ENCODE data around the gene COL8A1.

Gene COL8A1

GRCh38 chr3:99842826-99843589 is 204.6 kb downstream of the COL8A1 start:
- TF ChIP-seq, protein P1, sequence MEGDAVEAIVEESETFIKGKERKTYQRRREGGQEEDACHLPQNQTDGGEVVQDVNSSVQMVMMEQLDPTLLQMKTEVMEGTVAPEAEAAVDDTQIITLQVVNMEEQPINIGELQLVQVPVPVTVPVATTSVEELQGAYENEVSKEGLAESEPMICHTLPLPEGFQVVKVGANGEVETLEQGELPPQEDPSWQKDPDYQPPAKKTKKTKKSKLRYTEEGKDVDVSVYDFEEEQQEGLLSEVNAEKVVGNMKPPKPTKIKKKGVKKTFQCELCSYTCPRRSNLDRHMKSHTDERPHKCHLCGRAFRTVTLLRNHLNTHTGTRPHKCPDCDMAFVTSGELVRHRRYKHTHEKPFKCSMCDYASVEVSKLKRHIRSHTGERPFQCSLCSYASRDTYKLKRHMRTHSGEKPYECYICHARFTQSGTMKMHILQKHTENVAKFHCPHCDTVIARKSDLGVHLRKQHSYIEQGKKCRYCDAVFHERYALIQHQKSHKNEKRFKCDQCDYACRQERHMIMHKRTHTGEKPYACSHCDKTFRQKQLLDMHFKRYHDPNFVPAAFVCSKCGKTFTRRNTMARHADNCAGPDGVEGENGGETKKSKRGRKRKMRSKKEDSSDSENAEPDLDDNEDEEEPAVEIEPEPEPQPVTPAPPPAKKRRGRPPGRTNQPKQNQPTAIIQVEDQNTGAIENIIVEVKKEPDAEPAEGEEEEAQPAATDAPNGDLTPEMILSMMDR (IDR thresholded peaks at IDR 0.05; ENCODE audit: low read depth, low read length) = peak; percentile 65
- DNase-seq (ENCODE audit: extremely low read depth, low read depth) = no peak

- DNase-seq (ENCODE audit: extremely low read depth, low read depth) = no peak
- TF ChIP-seq, protein P1 (IDR thresholded peaks at IDR 0.05; ENCODE audit: low read depth, low read length) = no peak
Measured at GRCh38 chr3:99843590-99844258, 205.3 kb downstream of the COL8A1 start.

- no peak for DNase-seq (ENCODE audit: extremely low read depth, low read depth)
- TF ChIP-seq, protein P1 (IDR thresholded peaks at IDR 0.05; ENCODE audit: low read depth, low read length) = no peak
Measured at GRCh38 chr3:99845331-99845730, 206.9 kb downstream of the COL8A1 start.

DNA sequence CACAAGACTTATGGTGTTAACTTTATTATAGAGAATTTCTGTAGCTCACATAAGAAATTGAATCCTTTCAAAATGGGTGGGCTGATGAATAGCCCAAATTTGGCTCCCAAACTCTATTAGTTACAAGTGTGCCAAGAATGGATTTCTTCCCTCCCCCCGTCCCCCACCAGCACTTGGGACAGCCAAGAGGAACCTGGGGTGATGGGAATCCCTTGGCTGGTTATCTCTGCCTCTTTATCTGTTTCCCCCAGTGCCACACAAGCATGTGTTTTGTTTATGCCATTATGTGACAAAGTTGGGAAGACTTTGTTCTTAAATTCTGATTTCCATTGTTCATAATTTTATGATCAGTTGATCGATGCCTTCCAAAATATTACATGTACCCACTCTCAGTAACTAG is 207.6 kb downstream of the COL8A1 start:
- TF ChIP-seq, protein P1 (IDR thresholded peaks at IDR 0.05; ENCODE audit: low read depth, low read length) = no peak

GRCh38 chr3:99846477-99847160 is 208.2 kb downstream of the COL8A1 start:
- TF ChIP-seq, protein P1 (IDR thresholded peaks at IDR 0.05; ENCODE audit: low read depth, low read length) = no peak
- no peak for DNase-seq (ENCODE audit: extremely low read depth, low read depth)

More for the DNA sequence above, 207.6 kb downstream of the COL8A1 start:
- DNase-seq (ENCODE audit: extremely low read depth, low read depth) = no peak

GRCh38 chr3:99848433-99848832 is 210.0 kb downstream of the COL8A1 start:
- TF ChIP-seq, protein P1 (IDR thresholded peaks at IDR 0.05; ENCODE audit: low read depth, low read length) = no peak
- no peak for DNase-seq (ENCODE audit: extremely low read depth, low read depth)
